Measurements from ENCODE around the gene FBP2.
A peak's percentile ranks its signal among the peaks of the same experiment; 100 is the strongest.
"Not testable (repeated sequence)": the region's sequence is repeated elsewhere in the genome, so short reads cannot be mapped to it uniquely, and the experiment has no call there.

The FBP2 gene

GRCh38 chr9:94564279-94564678 lies 29.3 kb downstream of the FBP2 start:
- WGBS, 2 experiments (ENCODE audit: insufficient coverage in 2 of 2): 100% methylated on average over 1 of the region's 3 CpGs; no CpG with 5 or more reads in 1 of the 2 experiments
- H3K9me3 ChIP-seq (ENCODE audit: control insufficient read depth, low read length); H3K4me3 ChIP-seq (ENCODE audit: extremely low read depth, insufficient read depth, low read length, poor library complexity, severe bottlenecking); H3K27ac ChIP-seq (ENCODE audit: low read depth, low read length, severe bottlenecking); H3K4me1 ChIP-seq (ENCODE audit: control insufficient read depth, insufficient read depth, low read length, poor library complexity, severe bottlenecking); H3K36me3 ChIP-seq (ENCODE audit: control insufficient read depth, insufficient read depth, low read length): not testable (repeated sequence)

- 80% methylated on average over 1 of the region's 2 CpGs; no CpG with 5 or more reads in 1 of the 2 experiments for WGBS, 2 experiments (ENCODE audit: insufficient coverage in 2 of 2)
- Histone ChIP-seq H3K4me1 (ENCODE audit: control insufficient read depth, insufficient read depth, low read length, poor library complexity, severe bottlenecking) (no peaks in the 10 kb centered on the region), H3K4me3 (ENCODE audit: extremely low read depth, insufficient read depth, low read length, poor library complexity, severe bottlenecking) (no peak overlapping the region), H3K27ac (ENCODE audit: low read depth, low read length, severe bottlenecking) (no peak overlapping the region), H3K36me3 (ENCODE audit: control insufficient read depth, insufficient read depth, low read length) (peaks cover 2% of the 10 kb centered on the region), H3K9me3 (ENCODE audit: control insufficient read depth, low read length) (no peaks in the 10 kb centered on the region)
Observed at GRCh38 chr9:94563548-94563947, 30.1 kb downstream of the FBP2 start.

- H3K36me3 ChIP-seq (ENCODE audit: control insufficient read depth, insufficient read depth, low read length): peaks cover 2% of the 10 kb centered on the region
- 89 to 90% methylated on average over 3 of the region's 6 CpGs for WGBS, 2 experiments (ENCODE audit: insufficient coverage in 2 of 2)
Observed at GRCh38 chr9:94560237-94560636, 33.4 kb downstream of the FBP2 start.

GRCh38 chr9:94557376-94557775 lies 36.2 kb downstream of the FBP2 start:
- H3K36me3 ChIP-seq (ENCODE audit: control insufficient read depth, insufficient read depth, low read length): peaks cover 2% of the 10 kb centered on the region
- H3K4me3 ChIP-seq (ENCODE audit: extremely low read depth, insufficient read depth, low read length, poor library complexity, severe bottlenecking): no peak overlapping the region
- WGBS, 2 experiments (ENCODE audit: insufficient coverage in 2 of 2): 100% methylated on average over 2 of the region's 4 CpGs
- peaks cover 5% of the 10 kb centered on the region for H3K4me1 ChIP-seq (ENCODE audit: control insufficient read depth, insufficient read depth, low read length, poor library complexity, severe bottlenecking)
- no peaks in the 10 kb centered on the region for H3K9me3 ChIP-seq (ENCODE audit: control insufficient read depth, low read length)
- no peak overlapping the region for H3K27ac ChIP-seq (ENCODE audit: low read depth, low read length, severe bottlenecking)

More at GRCh38 chr9:94560237-94560636, 33.4 kb downstream of the FBP2 start:
- Histone ChIP-seq H3K9me3 (ENCODE audit: control insufficient read depth, low read length) (no peaks in the 10 kb centered on the region), H3K4me3 (ENCODE audit: extremely low read depth, insufficient read depth, low read length, poor library complexity, severe bottlenecking) (no peak overlapping the region), H3K4me1 (ENCODE audit: control insufficient read depth, insufficient read depth, low read length, poor library complexity, severe bottlenecking) (no peaks in the 10 kb centered on the region), H3K27ac (ENCODE audit: low read depth, low read length, severe bottlenecking) (no peak overlapping the region)

- 28 to 45% methylated on average over 14 to 30 of the region's 40 CpGs for WGBS, 2 experiments (ENCODE audit: insufficient coverage in 2 of 2)
- Histone ChIP-seq H3K4me1 (ENCODE audit: control insufficient read depth, insufficient read depth, low read length, poor library complexity, severe bottlenecking) (peaks cover 5% of the 10 kb centered on the region), H3K4me3 (ENCODE audit: extremely low read depth, insufficient read depth, low read length, poor library complexity, severe bottlenecking) (peak within 1 kb of the TSS; percentile 54), H3K27ac (ENCODE audit: low read depth, low read length, severe bottlenecking) (peak within 1 kb of the TSS; percentile 97), H3K9me3 (ENCODE audit: control insufficient read depth, low read length) (peaks cover 5% of the 10 kb centered on the region), H3K36me3 (ENCODE audit: control insufficient read depth, insufficient read depth, low read length) (peaks cover 13% of the 10 kb centered on the region)
Observed at GRCh38 chr9:94554439-94555331, 38.9 kb downstream of the FBP2 start, which contains the start of gene PCAT7. PCAT7 (plus strand) TSS chr9:94555083.

- H3K4me3 ChIP-seq (ENCODE audit: extremely low read depth, insufficient read depth, low read length, poor library complexity, severe bottlenecking): peak overlapping the region; percentile 54
- H3K36me3 ChIP-seq (ENCODE audit: control insufficient read depth, insufficient read depth, low read length): peaks cover 12% of the 10 kb centered on the region
- no peak overlapping the region for H3K27ac ChIP-seq (ENCODE audit: low read depth, low read length, severe bottlenecking)
- 45 to 52% methylated on average over 13 to 15 of the region's 16 CpGs for WGBS, 2 experiments (ENCODE audit: insufficient coverage in 2 of 2)
- H3K4me1 ChIP-seq (ENCODE audit: control insufficient read depth, insufficient read depth, low read length, poor library complexity, severe bottlenecking): peaks cover 5% of the 10 kb centered on the region
- H3K9me3 ChIP-seq (ENCODE audit: control insufficient read depth, low read length): peaks cover 5% of the 10 kb centered on the region
Observed at GRCh38 chr9:94554078-94554438, 39.6 kb downstream of the FBP2 start.

- Histone ChIP-seq H3K4me1 (ENCODE audit: control insufficient read depth, insufficient read depth, low read length, poor library complexity, severe bottlenecking) (peaks cover 5% of the 10 kb centered on the region), H3K9me3 (ENCODE audit: control insufficient read depth, low read length) (peaks cover 5% of the 10 kb centered on the region), H3K27ac (ENCODE audit: low read depth, low read length, severe bottlenecking) (no peak overlapping the region), H3K36me3 (ENCODE audit: control insufficient read depth, insufficient read depth, low read length) (peaks cover 11% of the 10 kb centered on the region), H3K4me3 (ENCODE audit: extremely low read depth, insufficient read depth, low read length, poor library complexity, severe bottlenecking) (peak overlapping the region; percentile 54)
- WGBS, 2 experiments (ENCODE audit: insufficient coverage in 2 of 2): 87 to 90% methylated on average over 11 to 20 of the region's 29 CpGs
Observed at GRCh38 chr9:94553029-94553938, 40.3 kb downstream of the FBP2 start.

GRCh38 chr9:94545940-94546339 lies 47.7 kb downstream of the FBP2 start:
- WGBS, 2 experiments (ENCODE audit: insufficient coverage in 2 of 2): 86% methylated on average over 1 of the region's 1 CpG; no CpG with 5 or more reads in 1 of the 2 experiments
- Histone ChIP-seq H3K4me1 (ENCODE audit: control insufficient read depth, insufficient read depth, low read length, poor library complexity, severe bottlenecking) (no peaks in the 10 kb centered on the region), H3K36me3 (ENCODE audit: control insufficient read depth, insufficient read depth, low read length) (peaks cover 7% of the 10 kb centered on the region), H3K27ac (ENCODE audit: low read depth, low read length, severe bottlenecking) (no peak overlapping the region), H3K4me3 (ENCODE audit: extremely low read depth, insufficient read depth, low read length, poor library complexity, severe bottlenecking) (no peak overlapping the region), H3K9me3 (ENCODE audit: control insufficient read depth, low read length) (peaks cover 5% of the 10 kb centered on the region)

GRCh38 chr9:94544335-94544734 lies 49.3 kb downstream of the FBP2 start:
- no CpG with 5 or more reads among the region's 5 CpGs for whole genome bisulfite sequencing, 2 experiments (ENCODE audit: insufficient coverage in 2 of 2)
- not testable (repeated sequence) for H3K4me3 ChIP-seq (ENCODE audit: extremely low read depth, insufficient read depth, low read length, poor library complexity, severe bottlenecking)

GRCh38 chr9:94538908-94539307 lies 54.7 kb downstream of the FBP2 start:
- WGBS, 2 experiments (ENCODE audit: insufficient coverage in 2 of 2): 78 to 91% methylated on average over 2 to 3 of the region's 4 CpGs
- H3K36me3 ChIP-seq (ENCODE audit: control insufficient read depth, insufficient read depth, low read length): no peaks in the 10 kb centered on the region
- H3K9me3 ChIP-seq (ENCODE audit: control insufficient read depth, low read length): no peaks in the 10 kb centered on the region
- no peaks in the 10 kb centered on the region for H3K4me1 ChIP-seq (ENCODE audit: control insufficient read depth, insufficient read depth, low read length, poor library complexity, severe bottlenecking)
- no peak overlapping the region for H3K4me3 ChIP-seq (ENCODE audit: extremely low read depth, insufficient read depth, low read length, poor library complexity, severe bottlenecking)
- H3K27ac ChIP-seq (ENCODE audit: low read depth, low read length, severe bottlenecking): no peak overlapping the region

More at GRCh38 chr9:94544335-94544734, 49.3 kb downstream of the FBP2 start:
- not testable (repeated sequence) for H3K9me3 ChIP-seq (ENCODE audit: control insufficient read depth, low read length); H3K4me1 ChIP-seq (ENCODE audit: control insufficient read depth, insufficient read depth, low read length, poor library complexity, severe bottlenecking); H3K36me3 ChIP-seq (ENCODE audit: control insufficient read depth, insufficient read depth, low read length); H3K27ac ChIP-seq (ENCODE audit: low read depth, low read length, severe bottlenecking)
